ENCODE data around the gene NDUFS7.

Gene NDUFS7

DNA sequence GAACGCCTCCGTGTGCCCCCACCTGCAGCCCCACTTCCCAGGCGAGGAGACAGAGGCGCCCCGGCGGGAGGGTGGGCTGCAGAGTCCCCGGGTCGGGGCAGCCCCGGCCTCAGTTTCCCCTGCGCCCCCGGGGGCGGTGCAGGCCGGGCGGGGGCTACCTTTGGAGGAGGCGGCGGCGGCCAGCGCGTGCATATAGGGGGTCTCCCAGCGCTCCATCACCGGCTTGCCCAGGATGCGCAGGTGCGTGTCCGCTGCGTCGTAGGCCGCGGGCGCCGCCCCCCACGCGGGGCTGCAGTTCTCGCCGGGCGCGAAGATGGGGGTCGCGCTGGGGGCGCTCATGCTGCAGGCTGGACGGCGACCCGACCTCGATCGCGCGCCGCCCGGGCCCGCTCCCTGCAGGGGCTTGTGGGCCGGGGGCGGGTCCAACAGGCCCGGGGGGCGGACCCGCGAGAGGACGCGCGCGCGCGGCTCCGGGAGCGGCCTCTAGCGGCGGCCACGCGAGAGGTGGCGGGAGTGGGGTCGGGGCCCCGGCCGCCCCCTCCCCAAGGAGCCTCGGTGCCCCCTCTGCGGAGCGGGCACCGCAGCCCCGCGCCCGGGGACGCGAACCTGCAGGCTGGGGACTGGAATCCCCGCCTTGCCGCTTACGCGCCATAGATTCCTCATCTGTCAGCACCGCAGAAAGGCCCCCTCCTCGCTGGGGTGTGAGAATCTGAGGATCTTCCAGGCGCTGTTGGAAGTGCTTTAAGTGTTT is 17.6 kb downstream of the NDUFS7 start, which contains the start of gene GAMT:
GAMT (minus strand) TSS at position 405 of the 751 bp plus-strand sequence; CDS start at position 339, 66 bp downstream.
- peak; percentile 41 for DNase-seq

DNA sequence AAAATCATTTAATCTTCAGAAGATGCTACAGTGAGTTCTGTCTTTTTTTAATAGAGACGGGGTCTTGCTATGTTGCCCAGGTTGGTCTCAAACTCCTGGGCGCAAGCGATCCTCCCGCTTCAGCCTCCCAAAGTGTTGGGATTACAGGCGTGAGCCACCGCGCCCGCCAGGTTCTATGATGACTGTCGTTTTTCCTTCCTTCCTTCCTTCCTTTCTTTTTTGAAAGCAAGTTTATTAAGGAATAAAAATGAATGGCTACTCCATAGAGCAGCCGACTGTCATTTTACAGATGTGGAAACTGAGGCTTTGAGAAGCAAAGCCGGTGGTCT is 18.1 kb downstream of the NDUFS7 start:
- no peak for DNase-seq

DNA sequence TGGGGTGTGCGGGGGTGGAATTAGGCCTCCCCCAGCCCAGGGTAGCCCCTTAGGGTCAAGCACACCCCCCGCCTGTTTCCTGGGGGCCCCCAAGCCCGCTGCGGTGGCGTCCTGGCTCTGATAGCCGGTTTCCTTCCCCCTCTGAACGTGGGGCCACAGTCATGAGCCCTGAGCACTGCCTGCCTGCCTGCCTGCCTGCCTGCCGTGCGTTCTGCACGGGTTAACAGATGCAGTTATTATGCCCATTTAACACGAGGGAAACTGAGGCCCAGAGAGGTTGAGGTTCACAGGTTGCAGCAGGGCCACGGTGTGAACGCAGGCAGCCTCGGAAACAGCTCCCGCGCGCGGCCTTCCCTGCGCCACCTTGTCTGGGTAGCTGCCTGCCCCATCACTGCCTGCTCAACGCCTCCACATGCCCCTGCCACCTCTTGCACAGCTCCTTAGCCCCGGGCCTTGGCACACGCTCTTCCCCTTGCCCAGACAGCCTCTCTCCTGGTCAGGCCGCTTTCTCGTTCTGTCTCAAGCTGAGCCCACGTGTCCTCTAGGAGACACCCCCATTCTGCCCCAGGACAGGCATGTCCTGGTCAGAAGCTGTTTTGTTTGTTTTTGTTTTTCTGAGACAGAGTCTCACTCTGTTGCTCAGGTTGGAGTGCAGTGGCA is 18.8 kb downstream of the NDUFS7 start:
- DNase-seq = no peak

DNA sequence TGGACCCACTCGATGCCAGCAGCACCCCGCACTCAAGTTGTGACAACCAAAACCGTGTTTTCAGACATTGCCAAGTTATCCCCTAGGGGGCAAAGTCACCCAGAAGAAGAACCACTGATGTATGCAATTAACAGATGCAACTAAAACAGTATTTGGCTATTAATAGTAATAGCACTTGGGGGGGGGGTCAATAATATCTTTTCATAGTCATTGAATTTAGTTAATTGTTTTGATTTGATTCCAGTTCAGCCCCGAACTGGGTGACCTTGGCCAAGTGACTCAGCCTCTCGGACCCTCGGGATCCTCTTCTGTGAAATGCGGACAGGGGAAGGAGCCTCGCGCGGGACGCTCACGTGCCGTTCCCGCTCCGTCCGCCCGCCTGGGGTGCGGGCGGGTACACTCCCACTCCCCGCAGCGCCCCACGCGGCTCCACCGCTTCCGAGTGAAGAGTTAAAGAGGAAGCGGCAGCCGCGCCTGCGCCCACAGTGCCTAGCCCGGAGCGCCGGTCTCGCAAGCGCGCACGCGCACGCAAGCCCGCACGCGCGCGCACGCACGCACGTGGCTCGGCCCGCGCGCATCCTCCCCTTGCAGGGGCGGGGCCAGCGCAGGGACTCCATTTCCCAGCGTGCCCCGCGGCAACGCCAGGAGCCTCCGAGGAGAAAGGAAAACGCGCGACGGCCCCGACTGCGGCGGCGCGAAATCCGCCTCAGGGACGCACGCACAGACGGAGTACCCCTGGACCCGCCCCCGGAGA is 23.2 kb downstream of the NDUFS7 start:
- peak; percentile 99 for DNase-seq

DNA sequence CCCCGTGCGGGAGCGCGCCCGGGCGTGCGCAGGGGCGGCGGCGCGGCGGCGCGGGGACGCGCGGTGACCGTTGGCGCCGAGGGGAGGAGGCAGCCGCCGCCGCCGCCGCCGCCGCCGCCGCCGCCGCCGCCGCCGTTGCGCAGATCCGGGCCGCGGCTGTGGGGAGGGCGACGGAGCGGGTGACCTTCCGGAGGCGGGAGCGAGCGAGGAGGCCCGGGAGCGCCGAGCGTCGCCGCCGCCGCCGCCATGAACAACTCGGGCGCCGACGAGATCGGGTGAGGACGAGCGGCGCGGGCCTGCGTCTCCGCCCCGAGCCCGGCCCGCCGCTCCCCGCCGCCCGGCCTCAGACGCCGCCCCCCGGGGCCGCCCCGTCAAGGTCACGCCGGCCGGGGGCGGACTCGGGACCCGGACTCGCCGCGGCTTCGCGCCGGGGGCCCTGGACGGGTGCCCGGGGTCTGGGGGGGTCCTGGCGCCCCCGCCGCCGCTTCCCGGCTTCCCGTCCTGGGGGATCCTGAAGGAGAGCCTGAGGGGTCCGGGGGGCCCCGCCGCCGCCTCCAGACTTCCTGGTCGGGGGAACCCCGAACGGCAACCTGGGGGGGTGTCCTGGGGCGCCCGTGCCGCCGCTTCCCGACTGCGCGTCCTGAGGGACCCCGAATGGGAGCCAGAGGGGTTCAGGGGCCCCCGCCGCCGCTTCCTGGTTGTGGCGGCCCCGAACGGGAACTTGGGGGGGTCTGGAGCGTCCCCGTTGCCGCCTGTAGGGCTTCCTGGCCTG is 24.0 kb downstream of the NDUFS7 start, which contains the start of gene DAZAP1:
DAZAP1 (plus strand) TSS at position 59 of the 772 bp plus-strand sequence; CDS start at position 247, 188 bp downstream.
- no peak for DNase-seq

DNA sequence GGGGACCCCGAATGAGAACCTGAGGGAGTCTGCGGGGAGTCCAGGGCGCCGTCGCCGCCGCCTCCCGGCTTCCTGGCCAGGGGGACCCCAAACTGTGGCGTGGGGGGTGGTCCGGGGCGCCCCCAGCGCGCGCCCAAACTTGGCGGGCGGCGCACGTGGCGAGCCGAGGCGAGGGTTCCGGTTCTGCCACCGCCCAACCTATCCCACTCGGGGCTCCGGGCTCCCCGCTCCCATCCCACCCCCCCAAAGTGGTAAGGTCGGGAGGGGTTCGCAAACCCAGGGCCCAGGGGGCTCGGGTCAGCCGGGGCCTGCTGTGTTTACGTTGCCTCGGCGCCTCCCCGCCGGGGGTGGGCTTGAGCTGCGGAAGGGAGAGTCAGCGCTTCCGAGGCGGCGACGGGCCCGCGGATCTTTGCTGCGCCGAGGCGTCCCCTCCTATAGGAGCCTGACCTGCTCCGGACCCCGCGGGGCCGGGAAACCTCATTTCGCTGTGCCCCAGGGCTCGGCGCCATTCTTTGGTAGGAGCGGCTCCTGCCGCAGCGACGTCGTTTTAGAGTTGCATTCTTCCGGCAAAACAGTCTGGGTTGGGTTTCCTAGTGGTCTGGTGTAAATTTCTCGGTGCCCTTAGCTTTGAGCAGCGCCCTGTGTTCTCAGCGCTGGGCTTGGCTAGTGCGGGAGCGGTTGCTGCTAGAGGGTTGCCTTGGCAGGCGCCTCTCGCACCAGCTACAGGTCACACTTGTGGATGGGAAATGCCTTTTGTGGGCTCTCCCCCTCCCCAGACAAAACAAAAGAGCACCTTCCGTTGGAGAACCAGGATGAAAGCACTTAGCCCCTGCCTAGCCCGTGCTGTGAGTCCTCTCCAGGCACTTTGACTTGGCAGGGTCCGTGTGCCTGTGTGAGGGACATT is 24.8 kb downstream of the NDUFS7 start:
- peak; percentile 49 for DNase-seq

DNA sequence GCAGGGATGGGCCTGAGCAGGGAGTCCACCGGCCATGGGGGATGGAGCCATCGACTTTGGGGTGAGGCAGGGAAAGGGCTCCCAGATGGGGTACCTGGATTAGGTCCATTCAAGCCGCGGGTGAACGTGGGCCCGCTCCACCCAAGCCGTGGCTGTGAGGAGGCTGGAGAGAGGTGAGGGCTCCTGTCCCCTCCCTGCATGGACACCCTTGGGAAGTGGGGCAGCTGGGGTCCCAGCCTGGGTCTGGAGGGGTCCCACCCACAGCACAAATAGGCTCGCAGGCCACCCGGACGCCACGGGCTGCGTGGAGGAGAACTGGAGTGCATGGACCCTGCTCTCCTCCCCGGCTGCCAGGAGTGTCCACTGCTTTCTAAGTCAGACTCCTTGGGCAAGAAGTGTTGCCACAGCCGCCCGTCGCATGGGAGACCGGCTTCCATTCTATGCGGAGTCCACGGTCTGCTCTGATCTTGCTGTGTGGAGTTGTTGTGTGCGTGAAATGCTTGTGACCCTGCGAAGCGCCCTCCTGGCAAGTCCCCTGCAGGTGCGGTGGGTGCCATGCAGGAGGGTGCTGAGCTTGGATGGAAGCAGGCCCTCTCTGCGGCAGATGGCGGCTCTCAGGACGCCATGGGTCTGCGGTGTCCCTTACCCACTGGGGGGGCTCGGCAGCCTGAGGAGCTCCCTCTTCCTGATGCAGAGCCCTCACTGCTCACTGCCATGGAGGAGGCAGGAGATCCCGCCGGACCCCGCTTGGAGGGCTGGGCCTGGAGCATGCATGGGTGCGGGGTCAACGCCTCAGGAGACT is 25.7 kb downstream of the NDUFS7 start:
- no peak for DNase-seq

DNA sequence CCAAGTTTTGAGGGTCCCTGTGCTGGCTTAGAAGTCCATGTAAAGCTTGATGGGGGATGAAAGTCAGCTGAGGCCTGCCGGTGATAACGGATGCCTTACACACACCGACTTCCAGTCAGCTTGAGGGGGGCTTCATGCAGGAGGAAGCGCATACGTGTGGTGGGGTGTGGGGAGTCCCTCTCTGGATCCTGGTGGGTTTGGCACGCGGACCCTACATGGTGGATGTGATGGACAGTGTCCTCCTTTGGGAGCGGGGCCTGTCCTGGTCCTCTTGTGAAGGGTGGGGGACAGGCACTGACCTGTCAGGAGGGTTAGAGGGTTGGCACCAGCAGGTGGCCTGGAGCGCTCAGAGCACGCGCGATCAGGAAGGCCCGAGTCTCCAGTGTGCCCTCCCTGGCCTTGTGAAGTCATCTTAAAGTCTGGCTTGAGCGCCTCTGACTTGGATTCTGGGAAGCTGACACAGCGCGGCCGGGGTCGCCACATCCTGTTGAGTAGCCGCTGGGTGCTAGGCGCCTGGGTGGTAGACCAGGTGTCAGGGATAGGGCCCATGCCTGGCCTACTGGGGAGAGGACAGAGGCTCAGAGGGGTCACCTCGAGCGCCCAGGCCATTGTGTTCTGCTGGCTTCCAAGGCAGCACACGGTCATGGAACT is 26.6 kb downstream of the NDUFS7 start:
- DNase-seq = no peak

DNA sequence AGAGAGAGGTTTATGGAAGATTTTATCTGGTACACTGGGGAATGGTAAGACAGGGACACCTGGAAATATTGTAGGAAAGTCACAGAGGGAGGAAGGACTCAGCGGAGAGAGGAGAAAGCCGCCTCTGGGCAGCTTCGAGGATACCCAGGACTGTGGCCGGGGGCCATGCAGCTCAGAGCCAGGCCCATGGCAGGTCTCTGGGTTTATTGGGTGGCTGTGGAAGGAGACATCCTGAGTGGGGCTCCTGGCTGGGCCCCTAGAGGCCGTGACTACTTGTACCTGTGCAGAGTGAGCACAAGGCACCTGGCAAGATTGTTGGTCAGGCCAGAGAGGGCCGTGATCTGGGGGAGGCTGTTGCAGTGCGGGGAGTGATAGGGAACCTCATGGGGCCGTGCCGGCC is 27.1 kb downstream of the NDUFS7 start:
- DNase-seq = no peak

DNA sequence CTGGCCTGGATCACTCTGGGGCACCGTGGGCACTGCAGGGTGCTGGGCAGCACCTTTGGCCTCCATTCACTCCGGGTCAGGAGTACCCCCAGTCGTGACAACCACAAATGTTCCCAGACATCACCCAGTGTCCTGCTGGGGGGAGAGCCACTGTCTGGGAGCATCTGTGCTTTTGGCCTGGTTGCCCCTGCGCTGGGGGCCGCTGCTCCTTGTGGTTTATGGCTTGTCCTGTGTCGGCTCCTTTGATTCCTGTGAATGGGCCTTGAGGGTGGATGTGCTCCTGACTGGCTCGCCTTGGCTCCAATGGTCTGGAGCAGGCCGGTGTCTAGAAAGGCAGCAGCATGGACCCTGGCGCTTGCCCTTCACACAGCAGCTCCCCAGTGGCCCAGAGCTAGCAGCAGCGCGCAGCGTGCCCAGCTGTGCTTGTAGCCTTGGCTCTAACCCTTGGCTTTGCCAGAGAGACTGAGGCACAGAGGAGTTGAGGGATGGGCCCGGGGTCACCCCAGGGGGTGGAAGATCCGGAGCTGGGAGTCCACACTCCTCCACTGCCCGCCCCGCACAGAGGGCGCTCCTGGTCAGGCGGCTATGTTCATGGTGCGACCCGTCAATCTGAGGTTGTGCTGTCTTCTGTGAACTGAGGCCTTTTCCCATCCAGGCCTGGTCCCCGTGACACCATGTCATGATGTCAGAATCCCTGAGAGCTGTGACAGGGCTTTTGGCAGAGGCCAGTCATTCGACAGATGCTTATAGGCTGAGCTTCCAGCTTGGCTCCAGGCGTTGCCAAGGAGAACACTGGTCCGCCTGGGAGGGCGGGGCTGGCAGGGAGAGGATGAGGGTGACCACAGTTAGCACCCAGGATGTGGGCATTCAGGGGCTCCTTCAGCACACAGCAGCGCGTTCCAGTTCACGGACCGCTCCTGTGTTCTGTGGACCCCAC is 27.8 kb downstream of the NDUFS7 start:
- peak; percentile 38 for DNase-seq

DNA sequence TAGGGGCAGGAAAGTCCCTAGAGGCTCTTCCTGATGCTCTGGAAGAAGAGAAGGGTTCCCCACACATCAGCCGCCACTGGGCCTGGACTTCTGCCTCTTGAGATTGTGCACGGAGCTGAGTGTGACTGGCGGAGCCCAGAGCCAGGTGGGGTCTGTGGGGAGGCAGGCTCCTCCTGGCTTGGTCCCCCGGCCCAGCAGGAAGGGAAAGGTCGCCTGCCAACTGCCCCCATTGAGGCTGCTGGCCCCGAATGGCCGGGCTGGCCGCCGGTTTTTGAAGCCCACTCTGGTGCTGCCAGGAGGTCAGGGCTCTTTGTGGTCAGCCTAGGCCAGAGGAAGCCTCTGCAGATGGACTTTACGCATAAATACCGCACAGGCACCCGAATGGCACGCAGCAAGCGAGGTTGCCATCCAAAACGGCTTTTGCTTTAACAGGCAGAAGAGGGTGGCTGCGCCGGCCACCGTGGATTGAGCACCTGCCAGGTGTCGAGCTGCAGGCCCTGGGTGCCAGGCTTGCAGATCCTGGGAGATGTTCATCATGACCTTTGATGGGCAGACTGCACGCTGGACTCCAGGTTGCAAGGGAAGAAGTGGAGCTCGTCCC is 28.7 kb downstream of the NDUFS7 start:
- no peak for DNase-seq

DNA sequence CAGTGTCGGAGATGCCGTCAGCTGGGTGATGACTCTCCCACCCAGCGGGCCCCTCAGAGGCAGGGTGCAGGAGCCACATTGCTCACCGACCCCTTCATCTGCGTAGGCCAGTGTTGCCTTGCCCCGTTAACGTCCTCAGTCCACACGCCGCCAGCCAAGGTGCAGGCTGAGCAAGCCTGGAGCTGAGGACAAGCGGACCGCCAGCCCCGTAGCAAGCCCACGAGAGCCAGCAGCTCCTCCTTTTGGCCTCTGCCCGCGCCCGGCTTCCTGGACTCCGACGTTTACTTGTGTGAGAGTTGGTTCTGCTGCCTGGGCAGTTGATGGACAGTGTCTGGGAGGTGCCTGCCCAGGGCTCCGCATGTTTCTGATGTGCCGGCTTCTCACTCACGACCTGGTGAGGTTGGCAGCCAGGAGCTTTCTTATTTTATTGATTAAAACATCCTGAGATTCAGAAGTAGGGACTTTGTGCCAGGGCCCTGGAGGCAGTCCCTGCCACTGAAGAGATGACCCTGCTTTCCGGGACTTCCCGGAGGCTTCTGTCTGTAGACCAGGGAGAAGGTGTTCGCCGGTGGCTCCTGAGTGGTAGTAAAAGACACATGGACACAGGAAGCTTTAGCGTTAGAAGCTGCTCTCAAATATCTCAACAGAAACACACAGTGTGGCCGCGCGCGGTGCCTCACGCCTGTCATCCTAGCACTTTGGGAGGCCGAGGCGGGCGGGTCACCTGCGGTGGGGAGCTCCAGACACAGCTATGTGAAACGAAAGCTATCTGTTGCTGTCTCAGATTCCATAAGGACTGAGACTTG is 29.5 kb downstream of the NDUFS7 start:
- no peak for DNase-seq

DNA sequence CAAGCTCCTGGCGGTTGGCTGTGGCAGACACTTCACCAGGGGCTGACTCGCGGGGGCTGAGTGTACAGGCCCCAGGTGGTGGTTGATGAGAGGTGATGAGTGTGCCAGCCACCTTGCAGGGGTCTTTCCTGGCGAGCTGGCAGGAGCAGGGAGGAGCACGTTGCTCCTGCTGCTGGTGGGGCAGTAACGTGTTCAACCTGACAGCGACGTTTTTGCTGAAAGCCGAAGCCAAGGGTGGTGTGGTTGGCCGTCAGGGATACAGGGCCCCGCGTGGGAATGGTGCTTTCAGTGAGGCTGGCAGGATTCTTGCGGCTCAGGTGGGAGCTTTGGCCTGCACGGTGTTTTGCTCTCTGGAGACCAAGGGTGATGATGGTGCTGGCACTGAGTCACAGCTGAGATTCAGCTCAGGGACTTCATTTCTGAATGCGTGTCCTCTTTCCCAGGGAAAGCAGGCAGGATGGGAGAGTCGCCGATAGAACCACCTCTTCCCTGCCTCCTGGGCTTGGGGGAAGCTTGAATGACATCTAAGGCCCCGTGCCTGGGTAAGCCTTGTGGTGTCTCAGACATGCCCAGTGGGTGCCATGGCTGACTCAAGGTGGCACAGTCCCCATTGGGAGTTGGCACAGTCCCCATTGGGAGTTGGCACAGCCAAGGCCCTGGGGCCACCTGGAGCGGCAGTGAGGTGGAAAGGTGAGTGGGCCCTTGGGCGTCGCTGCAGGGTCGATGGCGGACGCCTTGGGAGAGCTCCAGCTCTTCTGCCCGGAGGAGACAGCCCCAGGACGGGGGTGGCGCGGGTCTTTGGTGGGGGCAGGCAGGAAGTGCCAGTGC is 32.5 kb downstream of the NDUFS7 start:
- no peak for DNase-seq

DNA sequence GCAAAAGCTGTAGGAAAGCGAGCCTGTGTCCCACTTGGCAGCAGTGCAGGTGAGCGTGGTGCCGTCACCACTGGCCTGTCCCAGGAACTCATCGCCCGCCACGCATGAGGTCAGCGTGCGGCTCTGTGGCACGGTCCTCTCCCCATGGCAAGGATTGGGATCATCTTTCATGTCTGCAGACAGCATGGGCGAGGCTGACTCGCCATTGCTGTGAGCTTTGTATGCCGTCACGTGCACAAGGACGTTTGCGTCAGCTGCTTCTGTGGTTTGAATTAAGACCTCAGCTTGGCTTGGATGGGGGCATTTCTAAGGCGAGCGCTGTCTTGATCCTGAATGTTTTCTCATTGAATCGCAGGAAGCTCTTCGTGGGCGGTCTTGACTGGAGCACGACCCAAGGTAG is 33.4 kb downstream of the NDUFS7 start:
- peak; percentile 33 for DNase-seq

DNA sequence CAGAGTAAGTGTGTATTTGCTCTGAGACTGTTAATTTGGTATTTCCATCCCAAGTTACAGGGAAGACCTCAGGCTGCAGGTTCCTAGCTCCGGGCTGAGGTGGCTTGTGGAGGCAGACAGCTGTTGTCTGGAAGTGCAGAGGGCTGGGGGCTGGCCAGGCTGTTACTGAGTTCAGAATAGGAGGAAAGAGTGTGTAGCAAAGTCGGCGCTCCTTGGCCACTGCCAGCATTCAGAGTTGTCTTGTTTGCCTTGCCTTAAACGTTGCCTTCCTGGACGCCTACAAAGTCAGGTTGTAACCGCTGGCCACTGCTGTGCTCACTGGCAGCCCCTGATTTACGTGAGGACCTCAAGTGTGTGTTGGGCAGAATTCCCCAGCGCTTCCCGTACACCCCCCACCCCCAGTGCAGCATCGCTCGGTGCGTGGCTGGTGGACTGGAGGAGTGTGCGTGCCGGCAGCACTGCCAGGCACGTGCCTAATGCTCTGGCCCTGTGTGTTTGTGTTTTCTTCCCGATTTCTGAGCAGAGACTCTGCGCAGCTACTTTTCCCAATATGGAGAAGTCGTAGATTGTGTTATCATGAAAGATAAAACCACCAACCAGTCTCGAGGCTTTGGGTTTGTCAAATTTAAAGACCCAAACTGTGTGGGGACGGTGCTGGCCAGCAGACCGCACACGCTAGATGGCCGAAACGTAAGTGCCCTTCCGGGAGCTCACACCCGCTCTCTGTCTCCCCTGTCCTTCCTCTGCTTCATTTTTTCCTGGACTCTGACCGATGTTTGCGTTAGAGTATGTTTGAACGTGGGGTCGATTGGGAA is 34.2 kb downstream of the NDUFS7 start:
- DNase-seq = no peak

DNA sequence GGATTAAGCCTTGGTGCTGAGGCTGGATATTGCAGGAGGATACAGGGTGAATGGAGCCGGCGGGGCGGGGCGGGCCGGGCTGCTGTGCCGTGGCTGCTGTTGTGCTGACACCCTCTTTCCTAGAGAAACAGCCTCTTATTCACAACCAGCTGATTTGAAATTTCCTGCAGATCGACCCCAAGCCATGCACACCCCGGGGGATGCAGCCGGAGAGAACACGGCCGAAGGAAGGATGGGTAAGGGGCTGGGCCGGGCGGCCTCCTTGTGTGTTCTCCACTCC is 34.7 kb downstream of the NDUFS7 start:
- DNase-seq = no peak

Data from fibroblast of skin of scalp (primary cell).